GM12878 (cell line): Measurements from ENCODE around the gene ZNF407. TPM values are rescaled to one million over a fixed set of nuclear protein-coding genes. Genes with fewer than 3 reads are reported as not detected.

Source experiments
- ATAC-seq: fragments of 200-7000 bp; cut with Tn5 transposase; 3 replicates; pipeline ENCODE4 v1.9.1; 2020; ENCODE audit warnings: mild to moderate bottlenecking, moderate library complexity
- BruUV-seq: library from RNA; stranded (reverse); fragments of 400-500 nt; replicated peaks from 2 replicates; lab custom pipeline; 2021; lab: Mats Ljungman, UMichigan
- CTCF ChIA-PET: fragments of 300-600 bp; sonication (Branson Sonifier 250); formaldehyde crosslinking; extraction: SDS; loops from one replicate; lab custom pipeline; 2021; ENCODE audit warnings: inconsistent platforms; lab: Yijun Ruan, JAX
- POLR2A ChIA-PET: fragments of 350-600 bp; formaldehyde crosslinking; extraction: SDS; loops from one replicate; lab custom pipeline; 2021; ENCODE audit warnings: inconsistent platforms; lab: Charles Lee
- RAD21 ChIA-PET: fragments of 300-600 bp; sonication (Branson Sonifier 250); formaldehyde crosslinking; loops from one replicate; lab custom pipeline; 2023; ENCODE audit warnings: antibody characterized with exemption; ENCODE audit not compliant: unreplicated experiment; lab: Charles Lee
- SMC1A ChIA-PET: fragments of 300-600 bp; sonication (Branson Sonifier 250); formaldehyde crosslinking; loops from one replicate; lab custom pipeline; 2023; ENCODE audit not compliant: unreplicated experiment, uncharacterized antibody; lab: Charles Lee
- DNase-seq: peaks from one replicate; pipeline ENCODE4 v3.0.0-alpha.2; 2011; ENCODE audit warnings: low read depth, low spot score
- FAIRE-seq: peaks from 3 replicates; lab custom pipeline; 2011; peaks lifted over from hg19 to GRCh38; lab: Jason Lieb, UNC
- H2AFZ ChIP-seq: 2 replicates; pipeline ENCODE4 v1.6.0; 2011; ENCODE audit warnings: low read depth, low read length, control low read depth; ENCODE audit not compliant: control insufficient read depth
- H3K27ac ChIP-seq: 2 replicates; pipeline ENCODE4 v1.5.1; 2011; ENCODE audit warnings: control low read depth; ENCODE audit not compliant: control insufficient read depth, insufficient read depth
- H3K27me3 ChIP-seq, 2 experiments: replicated peaks in 1 of 2; 2 replicates each; pipeline versions ENCODE4 v1.6.0 to v1.6.1; 2011; ENCODE audit warnings: low read length in 1 of 2; ENCODE audit not compliant: control insufficient read depth in 2 of 2, insufficient read depth in 2 of 2
- H3K36me3 ChIP-seq, 2 experiments: 2 replicates each; pipeline ENCODE4 v1.5.1; 2011; ENCODE audit warnings: low read length in 1 of 2; ENCODE audit not compliant: control insufficient read depth in 2 of 2, insufficient read depth in 2 of 2
- H3K4me1 ChIP-seq: 2 replicates; pipeline ENCODE4 v1.6.1; 2011; ENCODE audit warnings: mild to moderate bottlenecking, low read length, moderate library complexity, mixed read lengths; ENCODE audit not compliant: control insufficient read depth, insufficient read depth
- H3K4me2 ChIP-seq: 2 replicates; pipeline ENCODE4 v1.6.0; 2011; ENCODE audit warnings: control low read depth; ENCODE audit not compliant: control insufficient read depth, insufficient read depth
- H3K4me3 ChIP-seq: fragments of 200-600 bp; sonication (generic); 2 replicates; pipeline ENCODE4 v1.5.1; 2016
- H3K79me2 ChIP-seq: 2 replicates; pipeline ENCODE4 v1.6.0; 2011; ENCODE audit warnings: low read length; ENCODE audit not compliant: control insufficient read depth, insufficient read depth
- H3K9ac ChIP-seq: 2 replicates; pipeline ENCODE4 v1.8.0; 2011; ENCODE audit warnings: low read length, control low read depth, mixed read lengths; ENCODE audit not compliant: control insufficient read depth, insufficient read depth
- H3K9me3 ChIP-seq: replicated peaks from 3 replicates; pipeline ENCODE4 v1.5.1; 2011; ENCODE audit warnings: mild to moderate bottlenecking, low read length; ENCODE audit not compliant: control insufficient read depth, insufficient read depth
- H4K20me1 ChIP-seq: 2 replicates; pipeline ENCODE4 v1.6.0; 2011; ENCODE audit not compliant: control insufficient read depth, insufficient read depth
- BMI1 ChIP-seq: fragments of 450-650 bp; IDR thresholded peaks from 2 replicates; pipeline ENCODE4 v1.6.1; 2016; ENCODE audit warnings: mild to moderate bottlenecking, moderate library complexity, borderline replicate concordance
- BRCA1 ChIP-seq: IDR thresholded peaks from 2 replicates; pipeline ENCODE4 v1.6.1; 2011; ENCODE audit warnings: low read depth, low read length, improper control_type of control experiment
- CREM ChIP-seq: IDR thresholded peaks from 2 replicates; pipeline ENCODE4 v1.6.1; 2014; ENCODE audit warnings: antibody characterized with exemption, low read depth
- CTCF ChIP-seq, 3 experiments: IDR thresholded peaks in 2 of 3; conservative IDR thresholded peaks in 1 of 3; 2 replicates each; pipeline ENCODE4 v1.5.1; 2011; ENCODE audit warnings: low read depth in 3 of 3, low read length in 3 of 3, mild to moderate bottlenecking in 3 of 3, control low read depth in 2 of 3, moderate library complexity in 2 of 3, inconsistent platforms in 1 of 3, mixed read lengths in 1 of 3; ENCODE audit not compliant: control insufficient read depth in 2 of 3, insufficient read depth in 1 of 3; ENCODE audit errors: extremely low read depth in 1 of 3
- EED ChIP-seq: sonication (generic); IDR thresholded peaks from 2 replicates; pipeline ENCODE4 v1.6.1; 2016; ENCODE audit warnings: antibody characterized with exemption, low read depth
- ELK1 ChIP-seq: IDR thresholded peaks from 2 replicates; pipeline ENCODE4 v1.6.1; 2012; ENCODE audit warnings: low read depth, low read length, improper control_type of control experiment
- FOXK2 ChIP-seq: fragments of 450-650 bp; IDR thresholded peaks from 2 replicates; pipeline ENCODE4 v1.6.1; 2017; ENCODE audit warnings: mild to moderate bottlenecking, moderate library complexity
- MTA2 ChIP-seq: fragments of 450-650 bp; IDR thresholded peaks from 2 replicates; pipeline ENCODE4 v1.6.1; 2016; ENCODE audit warnings: low read depth, mild to moderate bottlenecking, moderate library complexity
- MXI1 ChIP-seq: fragments of 150-350 bp; IDR thresholded peaks from 2 replicates; pipeline ENCODE4 v1.6.1; 2011; ENCODE audit warnings: low read depth, mild to moderate bottlenecking, inconsistent platforms, low read length, improper control_type of control experiment
- NRF1 ChIP-seq: conservative IDR thresholded peaks from 2 replicates; pipeline ENCODE4 v1.6.1; 2011; ENCODE audit warnings: mild to moderate bottlenecking, low read depth, low read length, improper control_type of control experiment
- PBX3 ChIP-seq: IDR thresholded peaks from 2 replicates; pipeline ENCODE4 v1.6.1; 2011; ENCODE audit warnings: mild to moderate bottlenecking, low read depth, low read length, moderate library complexity; ENCODE audit not compliant: insufficient replicate concordance
- RELB ChIP-seq: fragments of 450-650 bp; IDR thresholded peaks from 2 replicates; pipeline ENCODE4 v1.6.1; 2017; ENCODE audit warnings: low read depth, mild to moderate bottlenecking, moderate library complexity
- SIX5 ChIP-seq: IDR thresholded peaks from 2 replicates; pipeline ENCODE4 v1.6.1; 2011; ENCODE audit warnings: mild to moderate bottlenecking, low read depth, low read length, moderate library complexity; ENCODE audit not compliant: severe bottlenecking
- ZZZ3 ChIP-seq: IDR thresholded peaks from 2 replicates; pipeline ENCODE4 v1.6.1; 2011; ENCODE audit warnings: low read depth; ENCODE audit not compliant: control insufficient read depth, insufficient read length
- WGBS: methylation state at CpG from one replicate; pipeline ENCODE4 v1.1.6; 2016; ENCODE audit warnings: low lambda C conversion rate; ENCODE audit not compliant: insufficient replicate concordance, insufficient coverage; ENCODE audit errors: missing lambda C conversion rate; 5-methylcytosine and 5-hydroxymethylcytosine counted together
- in situ Hi-C: fragments of 300-500 bp; cut with MboI; formaldehyde crosslinking; loops from 9 replicates; pipeline ENCODE4 v1.14.3; 2018; ENCODE audit warnings: mixed read lengths
- intact Hi-C: fragments of 100-400 bp; cut with micrococcal nuclease; formaldehyde crosslinking; loops from one replicate; pipeline ENCODE4 v1.14.2; 2022; ENCODE audit not compliant: unreplicated experiment
- polyA plus RNA-seq, 11 experiments: library from polyadenylated mRNA; depleted of rRNA in 4 of 11; unstranded in 6 of 11; stranded (reverse) in 5 of 11; fragments of >200 nt; fragmentation: Nextera tagmentation in 4 of 11; fragmentation: Illumina TruSeq in 1 of 11; extraction: Ambion mirVana in 4 of 11; extraction: Trizol in 1 of 11; gene quantifications; 1 replicate in 1 of 11; 2 replicates in 10 of 11; pipeline versions ENCODE4 v1.2.1 to v1.2.3, GENCODE V29; 2011 to 2016; ENCODE audit warnings: inconsistent platforms in 2 of 11, missing spikeins in 2 of 11, low read depth in 1 of 11
- total RNA-seq, 4 experiments: library from RNA; depleted of rRNA in 3 of 4; stranded (reverse); fragments of >200 nt in 3 of 4; fragmentation: Illumina TruSeq in 1 of 4; extraction: Trizol in 1 of 4; gene quantifications; 2 replicates each; pipeline versions ENCODE4 v1.2.1 to v1.2.3, GENCODE V29; 2013 to 2021
- TF ChIP-seq, protein P1 (sequence below): IDR thresholded peaks from 2 replicates; pipeline ENCODE4 v1.6.1; 2011; ENCODE audit warnings: low read depth, mild to moderate bottlenecking, low read length, moderate library complexity, borderline replicate concordance; ENCODE audit errors: extremely low read depth

ZNF407 gene
- total and polyA plus RNA-seq, 10 of the 15 experiments (the other 5 are each of a cell fraction or from before 2014, with no cell fraction given): 0.69 to 11.6 (median 5.3) TPM

DNA sequence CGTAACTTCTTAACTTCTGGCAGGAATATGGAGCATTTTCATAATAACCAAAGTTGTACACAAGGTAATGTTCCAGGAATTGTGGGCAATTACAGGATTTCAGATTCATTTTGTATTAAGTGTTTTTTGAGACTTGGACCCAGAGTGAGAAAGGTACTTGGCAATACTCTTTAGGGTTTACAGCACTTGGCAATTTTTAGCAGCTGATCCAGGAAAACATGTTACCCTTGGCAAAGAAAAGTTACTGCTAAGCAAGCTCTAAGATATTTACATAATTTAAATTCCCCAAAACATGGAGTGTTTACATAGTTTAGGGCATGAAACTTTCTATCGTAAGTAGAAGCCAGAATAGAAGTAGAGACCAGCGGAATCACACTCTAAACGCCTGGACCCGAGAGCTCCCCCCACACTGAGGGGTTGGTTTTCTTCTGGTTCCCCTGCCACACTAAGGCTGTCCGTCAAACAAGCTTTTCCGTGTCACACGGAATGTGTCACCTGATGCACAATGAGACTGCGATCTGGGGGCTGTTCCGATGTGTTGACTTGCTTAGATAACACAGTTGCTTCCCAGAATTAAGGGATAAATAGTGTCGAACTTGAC, 434.1 kb downstream of the ZNF407 start (continued):
- TF ChIP-seq RELB: no peak
- no peak for TF ChIP-seq EED
- no peak for TF ChIP-seq MXI1
- TF ChIP-seq FOXK2: no peak
- no peak for TF ChIP-seq SIX5
- TF ChIP-seq BRCA1: no peak
- TF ChIP-seq, all 136 proteins: peak for 0

DNA sequence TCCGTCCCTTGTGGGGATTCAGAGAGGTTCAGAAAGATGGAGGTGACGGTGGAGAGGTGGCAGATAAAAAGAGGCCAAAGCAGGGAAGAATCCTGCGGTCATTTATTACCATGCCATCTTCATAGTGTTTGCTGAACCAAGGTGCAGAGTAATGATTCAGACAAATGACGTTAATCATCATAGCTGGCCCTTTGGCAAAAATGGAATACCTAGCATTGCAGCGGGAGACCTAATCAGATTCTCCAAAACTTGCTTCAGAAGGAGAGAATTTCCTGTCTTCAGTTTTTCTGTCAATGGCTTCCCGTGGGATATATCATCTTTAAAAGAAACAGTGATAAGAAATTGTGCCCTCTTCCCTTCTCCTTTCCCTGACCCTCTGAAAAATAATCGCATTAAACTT, 435.8 kb downstream of the ZNF407 start:
- in situ Hi-C loops: no loop called here
- Histone ChIP-seq H3K4me2 (no peak overlapping the region), H2AFZ (no peak overlapping the region), H3K9ac (no peak overlapping the region), H3K27me3 (no peaks in the 10 kb centered on the region), H3K4me3 (no peak overlapping the region), H3K79me2 (no peaks in the 10 kb centered on the region), H4K20me1 (no peaks in the 10 kb centered on the region), H3K4me1 (no peaks in the 10 kb centered on the region), H3K9me3 (no peaks in the 10 kb centered on the region), H3K27ac (no peak overlapping the region), H3K36me3 (no peaks in the 10 kb centered on the region)
- no peak for FAIRE-seq
- CTCF ChIA-PET: no interaction called here
- BruUV-seq: no TSS peak
- SMC1A ChIA-PET: no interaction called here
- no peak for ATAC-seq
- RAD21 ChIA-PET: no interaction called here
- no peak for DNase-seq
- 90% methylated on average over 7 of the region's 7 CpGs for WGBS
- intact Hi-C loops: no loop called here
- POLR2A ChIA-PET: no interaction called here
- TF ChIP-seq BMI1 (no peak), CREM (no peak), CTCF (IDR thresholded peaks at IDR 0.05 in 2 of 3, conservative IDR thresholded peaks at IDR 0.05 in 1 of 3; ENCODE audit: control insufficient read depth in 2 of 3, extremely low read depth in 1 of 3, insufficient read depth in 1 of 3, low read depth in 3 of 3, low read length in 3 of 3) (no peak), ZZZ3 (no peak), MTA2 (no peak), NRF1 (no peak), PBX3 (no peak), ELK1 (no peak)
- TF ChIP-seq, protein P1, sequence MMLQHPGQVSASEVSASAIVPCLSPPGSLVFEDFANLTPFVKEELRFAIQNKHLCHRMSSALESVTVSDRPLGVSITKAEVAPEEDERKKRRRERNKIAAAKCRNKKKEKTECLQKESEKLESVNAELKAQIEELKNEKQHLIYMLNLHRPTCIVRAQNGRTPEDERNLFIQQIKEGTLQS: no peak
